GM21381 (cell line): Measurements from ENCODE around the gene OR2T5.
"Not testable (repeated sequence)": the region's sequence is repeated elsewhere in the genome, so short reads cannot be mapped to it uniquely, and the experiment has no call there.

Source experiments
- ATAC-seq: cut with Tn5 transposase; IDR thresholded peaks from one replicate; pipeline ENCODE4 v1.9.1; 2021; ENCODE audit warnings: mild to moderate bottlenecking, moderate library complexity; ENCODE audit not compliant: unreplicated experiment

The OR2T5 gene

GRCh38 chr1:248488289-248488688 is at the start of gene OR2T5:
TSS of gene OR2T5 (plus strand) at chr1:248488589. CDS start at chr1:248488589, 0 bp downstream.
- ATAC-seq, result not testable (repeated sequence)

- ATAC-seq, result not testable (repeated sequence)
These were observed 49.7 kb upstream of the OR2T5 start for GRCh38 chr1:248438668-248439067.

DNA sequence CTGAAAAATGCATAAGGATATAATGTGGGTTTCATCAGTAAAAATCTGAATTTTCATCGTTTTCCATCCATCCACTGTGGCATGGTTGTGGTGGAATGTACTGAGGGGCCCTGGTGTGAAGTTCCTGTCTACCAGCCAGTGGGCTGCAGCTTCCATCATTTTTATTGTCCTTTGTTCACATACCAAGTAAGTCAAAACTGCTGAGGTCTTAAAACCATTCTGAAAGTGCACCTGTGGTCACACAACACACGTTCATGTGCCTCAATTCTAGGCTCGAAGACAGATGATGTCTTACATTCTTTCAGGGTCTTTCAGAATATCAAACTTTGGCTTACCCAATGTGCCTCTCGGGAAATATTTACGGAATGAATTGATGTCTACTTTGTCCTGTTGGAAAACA is 49.1 kb upstream of the OR2T5 start:
- ATAC-seq, result not testable (repeated sequence)

- not testable (repeated sequence) for ATAC-seq
These were observed 45.7 kb upstream of the OR2T5 start for GRCh38 chr1:248442500-248443277.

GRCh38 chr1:248444603-248445002 is 43.8 kb upstream of the OR2T5 start:
- not testable (repeated sequence) for ATAC-seq

- ATAC-seq, result not testable (repeated sequence)
These were observed 43.0 kb upstream of the OR2T5 start, which contains the start of gene OR2T2 for GRCh38 chr1:248445399-248445798. TSS of gene OR2T2 (plus strand) at chr1:248445637. CDS start at chr1:248452798, 7,161 bp downstream.

DNA sequence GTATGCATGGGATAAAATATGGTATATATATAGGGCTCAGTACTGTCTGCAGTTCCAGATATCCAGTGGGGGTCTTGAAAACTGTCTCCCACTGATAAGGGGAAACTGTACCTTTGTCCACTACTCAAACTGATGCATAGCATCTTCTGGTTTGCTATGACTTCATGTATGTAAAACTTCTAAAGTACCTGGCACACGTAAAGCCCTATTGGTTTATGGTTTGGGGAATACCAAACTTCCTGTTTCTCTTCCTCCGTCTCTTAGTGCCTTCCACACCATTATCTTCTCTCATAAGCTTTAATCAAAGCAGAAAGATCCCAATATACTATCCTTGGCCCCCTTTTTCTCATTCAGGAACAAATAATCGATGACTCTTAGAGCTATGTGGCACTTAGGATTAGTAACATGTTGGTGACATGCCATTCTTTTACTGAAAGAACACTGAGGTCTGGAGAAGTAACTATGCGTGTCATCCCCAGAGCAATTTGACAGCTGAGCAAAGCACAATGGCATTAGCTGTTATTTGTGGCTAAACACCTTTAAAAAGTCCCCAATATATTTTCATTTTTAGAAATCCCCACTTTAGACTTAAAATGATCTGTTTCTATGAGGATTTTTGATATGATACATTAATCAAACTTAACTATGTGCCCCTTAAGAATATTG is 39.8 kb upstream of the OR2T5 start:
- peak; percentile 39 for ATAC-seq

GRCh38 chr1:248449821-248450465 is 38.4 kb upstream of the OR2T5 start:
- ATAC-seq, result not testable (repeated sequence)

DNA sequence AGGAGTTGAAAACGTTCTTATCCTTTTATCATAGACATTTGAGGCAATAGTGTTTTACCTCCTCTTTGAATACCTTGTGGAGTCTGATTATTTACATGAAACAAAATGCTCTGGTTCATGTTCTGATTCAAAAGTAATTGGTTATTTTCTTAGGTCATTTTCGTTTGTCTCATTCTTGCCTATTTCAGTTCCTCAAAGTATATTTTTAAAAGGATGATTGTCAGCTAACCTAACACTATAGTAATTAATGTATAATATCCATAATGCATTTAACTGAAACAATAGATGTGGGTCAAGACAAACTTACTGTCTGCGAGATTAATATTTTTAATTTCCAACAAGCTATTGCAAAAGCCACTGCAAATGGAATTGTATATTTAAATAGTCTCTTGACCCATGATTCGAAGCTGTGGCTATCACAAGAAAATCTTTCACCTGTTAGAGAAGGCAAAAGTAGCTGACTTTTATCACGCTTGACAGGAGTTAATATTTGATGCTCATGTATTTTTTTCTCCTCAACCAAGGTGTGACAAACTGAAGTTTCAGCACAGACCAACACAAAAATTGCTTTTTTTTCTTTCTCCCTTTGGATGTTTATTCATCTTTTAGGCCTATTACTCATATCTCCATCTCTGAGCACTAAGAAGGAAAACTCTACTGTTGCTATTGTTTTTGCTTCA is 37.8 kb upstream of the OR2T5 start:
- peak; percentile 54 for ATAC-seq

- ATAC-seq, result not testable (repeated sequence)
These were observed 34.8 kb upstream of the OR2T5 start for GRCh38 chr1:248453619-248454018.

GRCh38 chr1:248455045-248455444 is 33.3 kb upstream of the OR2T5 start:
- not testable (repeated sequence) for ATAC-seq

GRCh38 chr1:248456635-248457034 is 31.8 kb upstream of the OR2T5 start:
- not testable (repeated sequence) for ATAC-seq

- not testable (repeated sequence) for ATAC-seq
These were observed 29.3 kb upstream of the OR2T5 start for GRCh38 chr1:248459117-248459516.

DNA sequence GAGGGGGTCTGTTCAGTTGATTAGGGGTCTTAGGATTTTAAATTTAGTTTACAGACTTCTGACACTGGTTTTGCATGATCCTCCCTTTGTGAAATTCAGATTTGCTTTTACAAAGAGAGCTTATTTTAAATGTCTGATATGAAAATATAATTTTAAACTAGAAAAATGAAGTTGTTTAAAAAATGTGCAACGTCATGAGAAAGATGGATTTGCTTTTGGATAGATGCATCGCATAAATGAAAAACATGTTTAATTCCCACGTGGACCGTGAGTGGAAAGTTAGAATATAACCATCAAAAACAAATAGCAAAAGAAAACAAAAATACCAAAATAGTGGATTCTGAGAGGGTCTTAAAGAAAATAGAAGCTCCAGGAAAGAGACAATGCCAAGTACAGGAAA is 17.2 kb upstream of the OR2T5 start:
- ATAC-seq, result no peak

GRCh38 chr1:248472111-248472510 is 16.3 kb upstream of the OR2T5 start:
- ATAC-seq, result not testable (repeated sequence)

DNA sequence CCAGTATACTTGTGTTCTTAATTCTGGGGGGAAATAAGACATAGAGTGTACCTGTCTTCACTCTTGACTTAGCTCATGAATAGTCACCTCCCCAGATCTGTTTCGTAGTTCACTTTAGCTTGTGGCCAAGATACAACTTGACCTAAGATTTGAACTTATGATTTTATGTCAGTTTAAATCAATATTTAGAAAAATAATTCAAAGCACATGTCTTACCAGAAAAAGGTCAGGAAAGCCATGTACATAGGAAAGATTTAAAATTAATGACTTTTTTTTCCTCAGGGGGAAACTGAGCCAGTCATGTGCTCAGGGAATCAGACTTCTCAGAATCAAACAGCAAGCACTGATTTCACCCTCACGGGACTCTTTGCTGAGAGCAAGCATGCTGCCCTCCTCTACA is 15.3 kb upstream of the OR2T5 start, which contains the start of gene OR2T3:
OR2T3 (plus strand) TSS at position 301 of the 400 bp plus-strand sequence; CDS start at position 301, 0 bp downstream.
- ATAC-seq, result not testable (repeated sequence)

GRCh38 chr1:248475660-248476059 is 12.7 kb upstream of the OR2T5 start:
- peak; percentile 62 for ATAC-seq

DNA sequence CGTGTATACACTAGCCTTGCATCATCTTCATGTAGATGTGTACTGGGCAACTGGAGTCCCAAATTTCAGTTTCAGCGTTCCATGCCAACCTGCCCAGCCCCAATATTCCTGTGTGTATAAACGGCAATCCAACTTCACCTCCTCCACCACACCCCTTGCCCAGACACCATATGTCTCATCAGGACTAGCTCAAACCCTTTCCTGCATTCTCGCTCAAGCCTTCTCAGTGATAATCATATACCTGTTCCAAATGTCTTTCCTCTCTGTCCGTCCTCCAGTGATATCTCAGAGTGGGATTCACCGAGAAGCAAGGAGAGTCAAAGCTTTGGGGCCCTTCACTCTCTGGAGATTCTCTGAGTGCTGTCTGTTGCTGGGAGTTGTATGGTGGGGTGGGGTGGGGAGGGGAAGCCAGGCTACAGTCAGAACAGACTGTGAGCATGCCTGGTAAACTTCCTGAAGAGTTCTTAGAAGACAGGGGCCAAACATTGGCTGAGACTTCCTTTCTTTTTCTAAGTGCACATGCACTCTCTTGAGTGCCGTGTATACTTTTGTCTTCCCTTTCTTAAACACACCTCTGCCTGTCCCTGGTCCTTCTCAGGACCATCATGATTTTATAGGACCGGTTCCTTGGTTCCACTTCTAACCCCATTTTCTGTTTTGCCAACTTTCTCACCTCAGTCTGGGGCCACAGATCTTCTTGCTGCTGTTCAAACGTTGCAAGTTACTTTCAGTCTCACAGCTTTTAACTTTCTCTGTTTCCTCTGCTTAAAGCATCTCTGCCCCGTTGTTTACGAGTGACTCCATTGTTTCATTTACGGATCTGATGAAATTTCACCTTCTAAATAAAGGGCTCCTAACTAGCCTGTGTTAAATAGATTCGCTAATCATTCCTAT is 6.5 kb upstream of the OR2T5 start:
- ATAC-seq, result peak; percentile 87

DNA sequence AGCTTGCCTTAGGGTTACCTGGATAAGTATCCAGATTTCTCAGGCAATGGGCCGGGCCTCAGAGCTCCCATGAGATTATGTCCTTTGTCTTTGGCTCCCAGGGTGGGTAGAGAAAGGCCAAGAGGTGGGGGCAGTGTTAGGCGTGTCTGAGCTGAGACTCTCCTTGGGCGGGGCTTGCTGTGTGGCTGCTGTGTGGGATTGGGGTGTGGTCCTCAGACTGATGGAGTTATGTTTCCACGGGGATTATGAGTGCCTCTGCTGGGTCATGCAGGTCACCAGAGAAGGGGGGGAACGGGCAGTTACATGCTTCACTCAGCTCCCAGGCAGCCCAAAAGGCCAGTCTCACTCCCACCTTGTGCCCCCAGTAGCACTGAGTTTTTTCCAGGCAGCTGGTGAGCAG is 8.3 kb downstream of the OR2T5 start:
- ATAC-seq, result not testable (repeated sequence)
